Ovary (tissue), 3 donors: Measurements from ENCODE around the gene SHC1.

ENCODE experiments used
- CTCF ChIP-seq, 3 donors: fragments of 450-650 bp in 2 of 3; fragments of 200-600 bp in 1 of 3; IDR thresholded peaks; one replicate each; pipeline versions ENCODE4 v1.5.1 to v1.8.0; 2016 to 2022; ENCODE audit warnings: antibody characterized with exemption in 3 of 3, mild to moderate bottlenecking in 1 of 3
- EP300 ChIP-seq: sonication (generic); formaldehyde crosslinking; IDR thresholded peaks from one replicate; pipeline ENCODE4 v1.6.1; 2017; ENCODE audit warnings: antibody characterized with exemption
- POLR2A ChIP-seq: fragments of 450-650 bp; IDR thresholded peaks from one replicate; pipeline ENCODE4 v1.6.1; 2017; ENCODE audit warnings: antibody characterized with exemption, mild to moderate bottlenecking, moderate library complexity
- donor health status: DM: no; HTN: no; CAD: no.

- TF ChIP-seq POLR2A (no peak), CTCF (IDR thresholded peaks at IDR 0.05) (no peak), EP300 (no peak)
Observed at GRCh38 chr1:154956544-154956941, 14.0 kb downstream of the SHC1 start.
